PC-3 (cell line): Measurements from ENCODE around the gene HIBCH. TPM values are rescaled to one million over a fixed set of nuclear protein-coding genes. Genes with fewer than 3 reads are reported as not detected.
"Not testable (repeated sequence)": the region's sequence is repeated elsewhere in the genome, so short reads cannot be mapped to it uniquely, and the experiment has no call there.

Source experiments
- ATAC-seq: fragments of 200-7000 bp; cut with Tn5 transposase; 2 replicates; pipeline ENCODE4 v1.9.1; 2020; ENCODE audit warnings: mild to moderate bottlenecking, moderate library complexity
- BruUV-seq: library from RNA; stranded (reverse); fragments of 400-500 nt; replicated peaks from 2 replicates; lab custom pipeline; 2021; lab: Mats Ljungman, UMichigan
- CTCF ChIA-PET: fragments of 300-600 bp; sonication (Branson Sonifier 250); formaldehyde crosslinking; loops from one replicate; lab custom pipeline; 2022; ENCODE audit warnings: antibody characterized with exemption; lab: Charles Lee
- POLR2A ChIA-PET: fragments of 300-600 bp; sonication (Branson Sonifier 250); formaldehyde crosslinking; loops from one replicate; lab custom pipeline; 2022; ENCODE audit warnings: antibody characterized with exemption; ENCODE audit not compliant: unreplicated experiment; lab: Charles Lee
- DNase-seq: peaks from one replicate; pipeline ENCODE4 v3.0.0-alpha.2; 2015
- H2AFZ ChIP-seq: fragments of 300-600 bp; sonication (generic); 2 replicates; pipeline ENCODE4 v1.6.0; 2016; ENCODE audit warnings: antibody characterized with exemption, low read length
- H3F3A ChIP-seq: fragments of 300-600 bp; sonication (generic); one replicate; pipeline ENCODE4 v1.6.0; 2017; ENCODE audit warnings: antibody characterized with exemption, low read length, control low read depth, mild to moderate bottlenecking; ENCODE audit not compliant: unreplicated experiment
- H3K27ac ChIP-seq: fragments of 300-600 bp; sonication (generic); 2 replicates; pipeline ENCODE4 v1.5.1; 2016; ENCODE audit warnings: mild to moderate bottlenecking, low read length
- H3K27me3 ChIP-seq: fragments of 300-600 bp; sonication (generic); 2 replicates; pipeline ENCODE4 v1.6.1; 2016; ENCODE audit warnings: low read length, mixed read lengths
- H3K36me3 ChIP-seq: fragments of 300-600 bp; sonication (generic); 2 replicates; pipeline ENCODE4 v1.6.1; 2016; ENCODE audit warnings: low read depth, mixed run types, low read length, mixed read lengths
- H3K4me1 ChIP-seq: fragments of 300-600 bp; sonication (generic); 2 replicates; pipeline ENCODE4 v1.5.1; 2016; ENCODE audit warnings: low read length; ENCODE audit not compliant: insufficient read depth
- H3K4me2 ChIP-seq: fragments of 300-600 bp; sonication (generic); 2 replicates; pipeline ENCODE4 v1.6.0; 2016; ENCODE audit warnings: low read length
- H3K4me3 ChIP-seq: fragments of 300-600 bp; sonication (generic); 2 replicates; pipeline ENCODE4 v1.5.1; 2016; ENCODE audit warnings: mild to moderate bottlenecking, low read length, mixed read lengths
- H3K79me2 ChIP-seq: fragments of 300-600 bp; sonication (generic); 2 replicates; pipeline ENCODE4 v1.6.1; 2017; ENCODE audit warnings: low read length, mixed read lengths
- H3K9ac ChIP-seq: fragments of 300-600 bp; sonication (generic); 2 replicates; pipeline ENCODE4 v1.6.0; 2016; ENCODE audit warnings: mild to moderate bottlenecking, low read length
- H3K9me2 ChIP-seq: fragments of 300-600 bp; sonication (generic); replicated peaks from 2 replicates; pipeline ENCODE4 v1.6.1; 2016; ENCODE audit warnings: mixed run types, low read length, mixed read lengths
- H3K9me3 ChIP-seq: fragments of 300-600 bp; sonication (generic); 2 replicates; pipeline ENCODE4 v1.6.1; 2016; ENCODE audit warnings: low read length, mixed read lengths
- H4K20me1 ChIP-seq: fragments of 300-600 bp; sonication (generic); 2 replicates; pipeline ENCODE4 v1.6.1; 2016; ENCODE audit warnings: low read length, mixed read lengths
- EZH2 ChIP-seq: fragments of 300-600 bp; sonication (generic); IDR thresholded peaks from one replicate; pipeline ENCODE4 v1.6.1; 2017; ENCODE audit warnings: antibody characterized with exemption, mild to moderate bottlenecking, low read length; ENCODE audit not compliant: unreplicated experiment
- EZH2phosphoT487 ChIP-seq: fragments of 300-600 bp; sonication (generic); IDR thresholded peaks from 2 replicates; pipeline ENCODE4 v1.6.1; 2018; ENCODE audit warnings: mild to moderate bottlenecking, antibody characterized with exemption, low read length, borderline replicate concordance
- intact Hi-C: fragments of 100-400 bp; cut with micrococcal nuclease; formaldehyde crosslinking; loops from 2 replicates; pipeline ENCODE4 v1.9.0; 2023
- total RNA-seq: library from RNA; depleted of rRNA; stranded (reverse); fragments of >200 nt; gene quantifications from 2 replicates; pipeline ENCODE4 v1.2.3, GENCODE V29; 2014
- TF ChIP-seq, protein P1 (sequence below): fragments of 300-600 bp; sonication (generic); conservative IDR thresholded peaks from 2 replicates; pipeline ENCODE4 v1.5.1; 2017; ENCODE audit warnings: antibody characterized with exemption, low read depth, mild to moderate bottlenecking, low read length

HIBCH gene
- total RNA-seq, 1 experiment from 2014 or later = 12.0 TPM

DNA sequence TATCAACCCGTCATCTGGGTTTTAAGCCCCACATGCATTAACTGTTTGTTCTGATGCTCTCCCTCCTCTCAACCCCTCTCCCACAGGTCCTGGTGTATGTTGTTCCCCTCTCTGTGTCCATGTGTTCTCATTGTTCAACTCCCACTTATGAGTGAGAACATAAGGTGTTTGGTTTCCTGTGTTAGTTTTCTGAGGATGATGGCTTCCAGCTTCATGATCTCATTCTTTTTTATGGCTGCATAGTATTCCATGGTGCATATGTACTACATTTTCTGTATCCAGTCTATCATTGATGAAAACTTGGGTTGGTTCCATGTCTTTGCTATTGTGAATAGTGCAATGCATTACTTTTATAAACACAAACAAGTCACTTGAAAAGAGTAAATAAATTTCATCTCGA lies 16.8 kb upstream of the HIBCH start:
- Histone ChIP-seq H3K9me2 (no peaks in the 10 kb centered on the region), H3K9me3 (no peaks in the 10 kb centered on the region), H3K4me1 (no peaks in the 10 kb centered on the region), H3F3A (no peaks in the 10 kb centered on the region), H3K4me3 (no peak overlapping the region), H3K9ac (no peak overlapping the region), H3K27ac (no peak overlapping the region), H3K36me3 (no peaks in the 10 kb centered on the region), H3K4me2 (no peak overlapping the region), H4K20me1 (no peaks in the 10 kb centered on the region), H3K27me3 (no peaks in the 10 kb centered on the region), H3K79me2 (no peaks in the 10 kb centered on the region), H2AFZ (no peak overlapping the region)
- DNase-seq (no peak), ATAC-seq (no peak)
- no TSS peak for BruUV-seq
- ChIA-PET POLR2A (no interaction called here), CTCF (no interaction called here)
- no peak for TF ChIP-seq EZH2phosphoT487
- no peak for TF ChIP-seq EZH2
- TF ChIP-seq, protein P1, sequence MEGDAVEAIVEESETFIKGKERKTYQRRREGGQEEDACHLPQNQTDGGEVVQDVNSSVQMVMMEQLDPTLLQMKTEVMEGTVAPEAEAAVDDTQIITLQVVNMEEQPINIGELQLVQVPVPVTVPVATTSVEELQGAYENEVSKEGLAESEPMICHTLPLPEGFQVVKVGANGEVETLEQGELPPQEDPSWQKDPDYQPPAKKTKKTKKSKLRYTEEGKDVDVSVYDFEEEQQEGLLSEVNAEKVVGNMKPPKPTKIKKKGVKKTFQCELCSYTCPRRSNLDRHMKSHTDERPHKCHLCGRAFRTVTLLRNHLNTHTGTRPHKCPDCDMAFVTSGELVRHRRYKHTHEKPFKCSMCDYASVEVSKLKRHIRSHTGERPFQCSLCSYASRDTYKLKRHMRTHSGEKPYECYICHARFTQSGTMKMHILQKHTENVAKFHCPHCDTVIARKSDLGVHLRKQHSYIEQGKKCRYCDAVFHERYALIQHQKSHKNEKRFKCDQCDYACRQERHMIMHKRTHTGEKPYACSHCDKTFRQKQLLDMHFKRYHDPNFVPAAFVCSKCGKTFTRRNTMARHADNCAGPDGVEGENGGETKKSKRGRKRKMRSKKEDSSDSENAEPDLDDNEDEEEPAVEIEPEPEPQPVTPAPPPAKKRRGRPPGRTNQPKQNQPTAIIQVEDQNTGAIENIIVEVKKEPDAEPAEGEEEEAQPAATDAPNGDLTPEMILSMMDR = no peak
- intact Hi-C loops = no loop called here

DNA sequence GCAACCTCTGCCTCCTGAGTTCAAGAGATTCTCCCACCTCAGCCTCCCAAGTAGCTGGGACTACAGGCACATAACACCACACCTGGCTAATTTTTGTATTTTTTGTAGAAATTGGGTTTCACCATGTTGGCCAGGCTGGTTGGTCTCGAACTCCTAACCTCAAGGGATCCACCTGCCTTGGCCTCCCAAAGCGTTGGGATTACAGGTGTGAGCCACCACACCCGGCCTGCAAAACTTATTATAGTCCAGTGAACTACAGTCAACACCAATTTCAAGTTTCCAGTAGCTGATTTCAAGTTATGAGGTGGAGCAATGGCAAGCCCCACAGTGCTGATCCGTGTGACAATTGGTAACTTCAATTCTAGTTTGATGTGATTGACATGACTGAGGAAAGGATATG lies 16.0 kb upstream of the HIBCH start:
- DNase-seq, H3F3A ChIP-seq, H3K4me2 ChIP-seq, CTCF ChIA-PET, BruUV-seq, H3K4me3 ChIP-seq, ATAC-seq, H3K79me2 ChIP-seq, H3K27ac ChIP-seq, H3K9me3 ChIP-seq, POLR2A ChIA-PET, intact Hi-C loops, H3K27me3 ChIP-seq, H3K9ac ChIP-seq, H4K20me1 ChIP-seq, H3K9me2 ChIP-seq, H3K4me1 ChIP-seq, H3K36me3 ChIP-seq, H2AFZ ChIP-seq: not testable (repeated sequence)

DNA sequence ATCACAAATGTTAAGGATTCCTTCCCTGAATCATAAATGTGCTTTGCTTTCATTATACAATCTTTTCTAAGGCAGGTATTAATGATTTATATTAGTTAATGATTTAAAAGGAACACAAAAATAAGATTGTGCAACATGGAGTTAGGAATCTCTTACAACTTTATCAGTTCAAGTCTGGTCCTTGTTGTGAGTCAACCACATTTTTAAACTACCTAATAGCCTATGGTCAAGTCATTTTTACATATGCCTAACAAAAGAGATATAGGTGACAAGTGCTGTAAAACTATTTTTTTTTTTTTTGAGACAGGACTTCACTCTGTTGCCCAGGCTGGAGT lies 15.6 kb upstream of the HIBCH start:
- H4K20me1 ChIP-seq = no peaks in the 10 kb centered on the region
- DNase-seq = no peak
- H3K36me3 ChIP-seq = no peaks in the 10 kb centered on the region
- no peaks in the 10 kb centered on the region for H3K4me1 ChIP-seq
- no peaks in the 10 kb centered on the region for H3K79me2 ChIP-seq
- H3K27ac ChIP-seq = no peak overlapping the region
- H3K9me2 ChIP-seq = no peaks in the 10 kb centered on the region
- no peak overlapping the region for H3K4me2 ChIP-seq
- no peak overlapping the region for H2AFZ ChIP-seq
- no peak overlapping the region for H3K9ac ChIP-seq
- no peaks in the 10 kb centered on the region for H3K9me3 ChIP-seq
- CTCF ChIA-PET = no interaction called here
- POLR2A ChIA-PET = no interaction called here
- H3F3A ChIP-seq = no peaks in the 10 kb centered on the region
- no peaks in the 10 kb centered on the region for H3K27me3 ChIP-seq
- TF ChIP-seq EZH2 = no peak
- no peak for TF ChIP-seq EZH2phosphoT487
- TF ChIP-seq, protein P1 = no peak
- intact Hi-C loops = no loop called here
- H3K4me3 ChIP-seq = no peak overlapping the region
- BruUV-seq = no TSS peak
- no peak for ATAC-seq
